Stimulated activated CD8-positive, alpha-beta memory T cell treated with anti-CD3 and anti-CD28 coated beads, Interleukin-12 subunit alpha, Interleukin-12 subunit beta, amount 100 ng/mL, for 24 hours (primary cell): ENCODE results near the gene CLEC4D.
"Not testable (repeated sequence)": the region's sequence is repeated elsewhere in the genome, so short reads cannot be mapped to it uniquely, and the experiment has no call there.

ENCODE experiments used
- DNase-seq: peaks from one replicate; pipeline ENCODE4 v3.0.0-alpha.2; 2020; ENCODE audit errors: extremely low read depth

Gene CLEC4D

GRCh38 chr12:8513256-8513655 lies at the start of gene CLEC4D:
CLEC4D (plus strand) TSS chr12:8513503; CDS start chr12:8513733, 230 bp downstream.
- DNase-seq: no peak

GRCh38 chr12:8465301-8465996 lies 47.9 kb upstream of the CLEC4D start:
- DNase-seq: no peak

GRCh38 chr12:8466241-8466640 lies 47.1 kb upstream of the CLEC4D start:
- no peak for DNase-seq

- DNase-seq: no peak
These were observed 42.2 kb upstream of the CLEC4D start for GRCh38 chr12:8471090-8471489.

GRCh38 chr12:8475508-8476203 lies 37.6 kb upstream of the CLEC4D start:
- DNase-seq: no peak

- no peak for DNase-seq
These were observed 30.7 kb upstream of the CLEC4D start for GRCh38 chr12:8482571-8483061.

- no peak for DNase-seq
These were observed 30.2 kb upstream of the CLEC4D start for GRCh38 chr12:8483079-8483478.

GRCh38 chr12:8491646-8492530 lies 21.4 kb upstream of the CLEC4D start:
- DNase-seq: no peak

GRCh38 chr12:8493084-8493483 lies 20.2 kb upstream of the CLEC4D start:
- no peak for DNase-seq

GRCh38 chr12:8495671-8496070 lies 17.6 kb upstream of the CLEC4D start:
- DNase-seq: not testable (repeated sequence)

GRCh38 chr12:8496074-8496473 lies 17.2 kb upstream of the CLEC4D start:
- not testable (repeated sequence) for DNase-seq

GRCh38 chr12:8499616-8500015 lies 13.7 kb upstream of the CLEC4D start:
- DNase-seq: no peak

GRCh38 chr12:8501720-8502119 lies 11.6 kb upstream of the CLEC4D start:
- DNase-seq: no peak

GRCh38 chr12:8504351-8504750 lies 9.0 kb upstream of the CLEC4D start:
- DNase-seq: no peak

GRCh38 chr12:8507596-8507995 lies 5.7 kb upstream of the CLEC4D start:
- no peak for DNase-seq

GRCh38 chr12:8508223-8508622 lies 5.1 kb upstream of the CLEC4D start:
- DNase-seq: no peak

- DNase-seq: no peak
These were observed 4.1 kb upstream of the CLEC4D start for GRCh38 chr12:8508910-8509841.

- DNase-seq: no peak
These were observed 4.7 kb downstream of the CLEC4D start for GRCh38 chr12:8517971-8518370.

- no peak for DNase-seq
These were observed 5.9 kb downstream of the CLEC4D start for GRCh38 chr12:8519171-8519570.

- DNase-seq: no peak
These were observed 14.2 kb downstream of the CLEC4D start for GRCh38 chr12:8527250-8528130.
